ENCODE measurements around the gene RAB28. TPM values are rescaled to one million over a fixed set of nuclear protein-coding genes. Genes with fewer than 3 reads are reported as not detected.

RAB28 gene
- total RNA-seq, 4 donors from 2014 or later = 9.7 to 17.6 (median 12.6) TPM

DNA sequence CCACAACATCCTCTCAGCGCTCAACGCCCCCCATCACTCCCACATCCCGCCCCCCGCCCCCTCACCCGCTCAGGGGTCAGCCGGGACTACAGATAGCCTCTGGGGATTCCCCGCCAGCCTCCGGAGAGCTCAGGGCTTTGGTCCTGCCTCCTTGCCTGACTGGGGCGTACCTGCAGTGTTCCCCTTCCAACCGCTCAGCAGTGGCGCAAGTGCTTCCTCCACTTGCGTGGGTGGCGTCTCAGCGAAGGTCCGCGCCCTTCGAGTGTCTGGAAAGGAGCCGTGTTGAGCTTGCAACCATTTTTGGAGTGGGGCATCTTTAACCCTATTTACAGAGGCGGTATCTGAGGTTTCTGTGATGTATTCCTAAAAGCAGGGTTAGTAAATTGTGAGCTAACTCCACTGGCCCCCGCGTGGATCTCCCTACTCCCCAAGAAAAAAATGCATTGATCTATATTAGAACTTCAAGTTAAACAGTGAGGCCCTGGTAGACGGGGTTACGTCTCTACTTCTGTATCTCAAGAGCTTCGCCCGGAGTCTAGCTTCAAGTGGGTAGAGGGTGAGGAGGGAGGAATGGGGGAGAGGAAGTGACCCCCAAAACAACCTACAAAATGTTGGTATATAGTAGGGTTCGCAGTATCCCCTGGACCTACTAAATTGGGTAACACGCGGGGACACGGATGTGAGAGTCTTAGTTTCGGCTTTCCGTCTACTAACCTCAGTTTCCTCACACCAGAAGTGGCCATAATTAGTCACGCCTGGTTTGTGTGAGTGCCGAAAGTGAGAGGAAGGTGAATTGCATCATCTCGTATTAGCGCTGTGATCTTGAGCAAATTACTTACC lies 44.1 kb upstream of the RAB28 start:
- whole genome bisulfite sequencing = 7% methylated on average over 27 of the region's 35 CpGs

DNA sequence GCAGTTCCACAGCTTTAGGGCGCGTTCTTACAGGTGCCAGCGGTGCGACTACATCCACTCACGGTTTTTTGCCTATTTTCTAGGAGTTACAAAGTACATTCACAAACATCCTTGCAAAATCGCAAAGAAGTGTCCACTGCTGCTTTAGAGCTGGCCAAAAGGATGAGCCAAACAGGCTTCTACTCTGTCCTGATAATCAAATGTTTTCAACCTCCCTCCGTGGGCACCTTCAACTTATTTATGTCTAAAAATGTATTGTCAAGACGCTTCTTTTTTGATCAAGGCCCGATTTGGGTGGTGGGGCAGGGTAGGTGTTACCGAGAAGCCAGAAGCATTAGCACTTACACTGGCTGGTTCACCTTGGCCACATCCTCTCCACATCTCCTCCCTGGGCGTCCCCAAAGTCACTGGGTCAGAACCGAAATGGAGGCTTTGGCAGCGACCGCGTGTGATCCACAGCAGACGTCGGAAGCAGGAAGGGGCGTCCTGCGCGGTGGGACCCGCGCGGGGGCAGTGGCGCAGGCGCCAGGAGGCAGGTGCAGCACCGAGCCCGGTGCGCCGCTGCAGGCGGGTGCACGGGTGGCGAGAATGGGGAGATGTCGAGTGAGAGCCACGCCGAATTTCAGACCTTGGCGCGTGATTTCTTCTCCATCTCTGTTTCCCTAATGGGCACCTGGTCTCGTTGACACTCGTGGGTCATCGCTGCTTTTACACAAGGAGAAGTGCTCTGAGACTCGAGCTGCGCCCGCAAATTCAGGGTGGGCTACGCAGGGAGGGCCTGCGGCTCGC lies 43.2 kb upstream of the RAB28 start:
- Histone ChIP-seq H3K4me1 (peaks cover 27% of the 10 kb centered on the region), H3K36me3 (no peaks in the 10 kb centered on the region), H3K27me3 (peaks cover 100% of the 10 kb centered on the region), H3K27ac (no peak overlapping the region), H3K9me3 (no peaks in the 10 kb centered on the region), H3K4me3 (no peak overlapping the region)
- DNase-seq (ENCODE audit: low spot score in 2 of 2) = no peak
- 2% methylated on average over 30 of the region's 46 CpGs for WGBS
- TF ChIP-seq POLR2A (IDR thresholded peaks at IDR 0.05) = no peak
- TF ChIP-seq POLR2AphosphoS5 (IDR thresholded peaks at IDR 0.05) = no peak
- TF ChIP-seq, protein P1, sequence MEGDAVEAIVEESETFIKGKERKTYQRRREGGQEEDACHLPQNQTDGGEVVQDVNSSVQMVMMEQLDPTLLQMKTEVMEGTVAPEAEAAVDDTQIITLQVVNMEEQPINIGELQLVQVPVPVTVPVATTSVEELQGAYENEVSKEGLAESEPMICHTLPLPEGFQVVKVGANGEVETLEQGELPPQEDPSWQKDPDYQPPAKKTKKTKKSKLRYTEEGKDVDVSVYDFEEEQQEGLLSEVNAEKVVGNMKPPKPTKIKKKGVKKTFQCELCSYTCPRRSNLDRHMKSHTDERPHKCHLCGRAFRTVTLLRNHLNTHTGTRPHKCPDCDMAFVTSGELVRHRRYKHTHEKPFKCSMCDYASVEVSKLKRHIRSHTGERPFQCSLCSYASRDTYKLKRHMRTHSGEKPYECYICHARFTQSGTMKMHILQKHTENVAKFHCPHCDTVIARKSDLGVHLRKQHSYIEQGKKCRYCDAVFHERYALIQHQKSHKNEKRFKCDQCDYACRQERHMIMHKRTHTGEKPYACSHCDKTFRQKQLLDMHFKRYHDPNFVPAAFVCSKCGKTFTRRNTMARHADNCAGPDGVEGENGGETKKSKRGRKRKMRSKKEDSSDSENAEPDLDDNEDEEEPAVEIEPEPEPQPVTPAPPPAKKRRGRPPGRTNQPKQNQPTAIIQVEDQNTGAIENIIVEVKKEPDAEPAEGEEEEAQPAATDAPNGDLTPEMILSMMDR (IDR thresholded peaks at IDR 0.05) = no peak
- no peak for TF ChIP-seq EP300 (IDR thresholded peaks at IDR 0.05)

More for the DNA sequence above, 44.1 kb upstream of the RAB28 start:
- no peak overlapping the region for H3K27ac ChIP-seq
- H3K27me3 ChIP-seq = peaks cover 100% of the 10 kb centered on the region
- no peak overlapping the region for H3K4me3 ChIP-seq
- no peaks in the 10 kb centered on the region for H3K36me3 ChIP-seq
- no peaks in the 10 kb centered on the region for H3K9me3 ChIP-seq
- TF ChIP-seq EP300 (IDR thresholded peaks at IDR 0.05) = no peak
- TF ChIP-seq POLR2AphosphoS5 (IDR thresholded peaks at IDR 0.05) = no peak
- TF ChIP-seq, protein P1 (IDR thresholded peaks at IDR 0.05) = no peak
- no peak for TF ChIP-seq POLR2A (IDR thresholded peaks at IDR 0.05)
- DNase-seq (ENCODE audit: low spot score in 2 of 2) = no peak
- peaks cover 18% of the 10 kb centered on the region for H3K4me1 ChIP-seq

DNA sequence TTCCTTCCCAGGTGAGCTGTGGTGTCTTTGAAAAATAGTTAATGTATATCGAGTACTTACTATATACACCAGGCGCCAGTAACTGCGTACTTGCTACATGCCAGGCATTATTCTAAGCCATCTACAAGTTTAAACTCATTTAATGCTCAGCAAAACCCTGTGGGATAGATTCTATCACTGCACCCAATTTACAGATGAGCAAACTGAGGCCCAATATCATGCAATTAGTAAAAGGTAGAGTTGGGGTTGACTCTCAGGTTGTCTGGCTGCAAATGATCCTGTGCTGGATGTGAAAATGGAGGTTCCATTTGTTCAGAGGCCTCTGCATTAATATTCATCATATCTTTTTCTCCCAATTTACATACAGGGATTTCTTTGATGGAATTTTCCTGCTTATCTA lies 42.5 kb upstream of the RAB28 start:
- H3K36me3 ChIP-seq = no peaks in the 10 kb centered on the region
- no peak overlapping the region for H3K27ac ChIP-seq
- 65% methylated on average over 3 of the region's 3 CpGs for WGBS
- H3K4me3 ChIP-seq = no peak overlapping the region
- H3K27me3 ChIP-seq = peaks cover 100% of the 10 kb centered on the region
- no peaks in the 10 kb centered on the region for H3K9me3 ChIP-seq
- TF ChIP-seq, protein P1 (IDR thresholded peaks at IDR 0.05) = no peak
- TF ChIP-seq POLR2A (IDR thresholded peaks at IDR 0.05) = no peak
- no peak for TF ChIP-seq POLR2AphosphoS5 (IDR thresholded peaks at IDR 0.05)
- TF ChIP-seq EP300 (IDR thresholded peaks at IDR 0.05) = no peak
- no peak for DNase-seq (ENCODE audit: low spot score in 2 of 2)
- H3K4me1 ChIP-seq = peaks cover 28% of the 10 kb centered on the region

DNA sequence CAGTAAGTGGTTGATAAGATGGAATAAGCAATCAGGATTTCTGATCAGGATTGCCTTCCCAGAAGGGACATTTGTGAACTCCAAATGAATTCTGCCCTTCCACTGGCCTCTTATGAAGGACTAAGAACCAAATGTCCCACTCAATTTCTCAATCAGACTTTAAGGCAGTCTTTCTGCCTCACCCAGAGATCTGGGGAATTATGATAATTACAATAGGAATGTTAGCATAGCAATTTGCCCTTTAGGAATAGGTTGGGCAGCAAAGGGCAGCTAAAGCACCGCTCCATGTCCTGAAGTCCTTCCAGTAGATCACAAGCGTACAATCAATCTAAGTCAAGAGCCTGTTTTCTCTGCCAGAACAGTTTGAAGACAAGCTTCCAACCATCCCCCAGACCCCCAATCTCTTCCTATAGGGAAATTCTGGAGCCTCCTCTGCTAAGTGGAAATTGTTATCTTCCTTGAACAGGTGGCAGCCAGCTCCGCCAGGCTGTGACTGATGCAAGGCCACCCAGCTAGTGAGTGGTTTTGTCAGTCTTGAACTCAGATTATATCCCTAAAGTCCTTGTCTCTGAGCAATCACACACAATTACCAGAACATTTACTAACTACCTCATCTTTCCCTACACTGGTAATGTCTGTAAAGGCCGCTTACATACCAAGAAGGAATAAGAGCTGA lies 41.6 kb upstream of the RAB28 start:
- H3K27me3 ChIP-seq = peaks cover 100% of the 10 kb centered on the region
- no peaks in the 10 kb centered on the region for H3K9me3 ChIP-seq
- no peaks in the 10 kb centered on the region for H3K36me3 ChIP-seq
- H3K27ac ChIP-seq = no peak overlapping the region
- peaks cover 28% of the 10 kb centered on the region for H3K4me1 ChIP-seq
- 57% methylated on average over 4 of the region's 4 CpGs for WGBS
- TF ChIP-seq POLR2AphosphoS5 (IDR thresholded peaks at IDR 0.05) (no peak), POLR2A (IDR thresholded peaks at IDR 0.05) (no peak), EP300 (IDR thresholded peaks at IDR 0.05) (no peak)
- TF ChIP-seq, protein P1 (IDR thresholded peaks at IDR 0.05) = no peak
- no peak overlapping the region for H3K4me3 ChIP-seq
- DNase-seq (ENCODE audit: low spot score in 2 of 2) = no peak
